ENCODE results near the gene DNAJC4. TPM values are rescaled to one million over a fixed set of nuclear protein-coding genes. Genes with fewer than 3 reads are reported as not detected.

DNAJC4 gene
- total and polyA plus RNA-seq, 9 of the 15 experiments (the other 6 are each of a cell fraction or from before 2014, with no cell fraction given) = 4.0 to 32.6 (median 19.9) TPM

GRCh38 chr11:64210301-64211020 lies 19.9 kb upstream of the DNAJC4 start:
- FAIRE-seq (no peak), ATAC-seq (no peak), DNase-seq (ENCODE audit: extremely low read depth in 1 of 4, low spot score in 3 of 4) (no peak)
- Histone ChIP-seq H3K4me1 (replicated peaks in 1 of 2; ENCODE audit: control insufficient read depth in 2 of 2, insufficient read depth in 2 of 2, low read length in 2 of 2) (peaks cover 18 to 50% of the 10 kb centered on the region in 2 experiments), H3K4me3 (no peak overlapping the region), H4K20me1 (replicated peaks; ENCODE audit: control insufficient read depth, insufficient read depth, low read length) (no peaks in the 10 kb centered on the region), H3K9me3 (replicated peaks; ENCODE audit: control insufficient read depth, insufficient read depth, low read depth, low read length) (no peaks in the 10 kb centered on the region), H3K9ac (ENCODE audit: insufficient read depth in 1 of 2, low read depth in 2 of 2, low read length in 2 of 2) (peak overlapping the region in 1 of 2 experiments; percentile 41; a peak in 2 of 4 replicates), H3K27me3 (ENCODE audit: control insufficient read depth in 2 of 2, insufficient read depth in 2 of 2, low read length in 2 of 2) (no peaks in the 10 kb centered on the region), H3K79me2 (ENCODE audit: control insufficient read depth, insufficient read depth, low read length) (peaks cover 47% of the 10 kb centered on the region), H3K4me2 (ENCODE audit: insufficient read depth, low read length) (no peak overlapping the region), H3K27ac (ENCODE audit: extremely low read depth, low read depth, low read length) (no peak overlapping the region), H2AFZ (ENCODE audit: low read depth, low read length) (no peak overlapping the region), H3K36me3 (ENCODE audit: control insufficient read depth, insufficient read depth, low read length) (peaks cover 86% of the 10 kb centered on the region; the same call in 2 of the 3 replicates), H3K9me1 (ENCODE audit: control insufficient read depth, insufficient read depth, low read length) (peaks cover 8% of the 10 kb centered on the region)
- intact Hi-C loops (cut with micrococcal nuclease) = no loop called here
- BruUV-seq (replicated peaks) = no TSS peak
- ChIA-PET CTCF (ENCODE audit: low intra/inter-chr PET ratio) (no interaction called here), POLR2A (interaction anchor here (0.5 to 7.8 kb wide), 4 partner anchors 15 to 99 kb away, joined by 3 to 77 read pairs (median 4); partner anchors contain the start of genes NUDT22 and TRPT1)
- 97% methylated on average over 11 of the region's 24 CpGs for WGBS (ENCODE audit: insufficient coverage, low coverage, missing lambda C conversion rate)
- in situ Hi-C loops (cut with MboI) = no loop called here
- TF ChIP-seq BACH1 (tag; IDR thresholded peaks at IDR 0.05) = no peak
- TF ChIP-seq DNMT1 (IDR thresholded peaks at IDR 0.05) = no peak
- TF ChIP-seq RBFOX2 (IDR thresholded peaks at IDR 0.05; ENCODE audit: low read depth, low read length) = peak; percentile 73
- TF ChIP-seq ZHX1 (conservative IDR thresholded peaks at IDR 0.05; ENCODE audit: low read length) = no peak
- TF ChIP-seq HDAC8 (tag; IDR thresholded peaks at IDR 0.05) = no peak
- TF ChIP-seq CGGBP1 (CRISPR knock-in tag; IDR thresholded peaks at IDR 0.05) = no peak
- TF ChIP-seq RB1 (IDR thresholded peaks at IDR 0.05; ENCODE audit: low read depth) = no peak
- no peak for TF ChIP-seq KLF13 (tag; IDR thresholded peaks at IDR 0.05; ENCODE audit: borderline replicate concordance, low read depth)
- no peak for TF ChIP-seq TRIM24 (IDR thresholded peaks at IDR 0.05)
- TF ChIP-seq SUPT5H (IDR thresholded peaks at IDR 0.05) = 0 out of 2 replicates have a peak, but pooled peaks have one; percentile 42
- TF ChIP-seq NR4A1 (CRISPR knock-in tag; IDR thresholded peaks at IDR 0.05) = no peak
- no peak for TF ChIP-seq NR4A1 (tag; IDR thresholded peaks at IDR 0.05)
- peak; percentile 69 for TF ChIP-seq POLR2G (IDR thresholded peaks at IDR 0.05; ENCODE audit: low read depth, low read length)
- TF ChIP-seq ZBTB7A (IDR thresholded peaks at IDR 0.05; ENCODE audit: borderline replicate concordance, control insufficient read depth, low read depth, low read length) = 0 out of 2 replicates have a peak, but pooled peaks have one; percentile 13
- no peak for TF ChIP-seq ZBTB2 (IDR thresholded peaks at IDR 0.05)
- TF ChIP-seq, protein P1, sequence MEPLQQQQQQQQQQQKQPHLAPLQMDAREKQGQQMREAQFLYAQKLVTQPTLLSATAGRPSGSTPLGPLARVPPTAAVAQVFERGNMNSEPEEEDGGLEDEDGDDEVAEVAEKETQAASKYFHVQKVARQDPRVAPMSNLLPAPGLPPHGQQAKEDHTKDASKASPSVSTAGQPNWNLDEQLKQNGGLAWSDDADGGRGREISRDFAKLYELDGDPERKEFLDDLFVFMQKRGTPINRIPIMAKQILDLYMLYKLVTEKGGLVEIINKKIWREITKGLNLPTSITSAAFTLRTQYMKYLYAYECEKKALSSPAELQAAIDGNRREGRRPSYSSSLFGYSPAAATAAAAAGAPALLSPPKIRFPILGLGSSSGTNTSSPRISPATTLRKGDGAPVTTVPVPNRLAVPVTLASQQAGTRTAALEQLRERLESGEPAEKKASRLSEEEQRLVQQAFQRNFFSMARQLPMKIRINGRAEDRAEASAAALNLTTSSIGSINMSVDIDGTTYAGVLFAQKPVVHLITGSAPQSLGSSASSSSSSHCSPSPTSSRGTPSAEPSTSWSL (CRISPR knock-in tag; IDR thresholded peaks at IDR 0.05; ENCODE audit: borderline replicate concordance) = no peak
- no peak for TF ChIP-seq SMAD1 (IDR thresholded peaks at IDR 0.05; ENCODE audit: low read depth, low read length, partially characterized antibody)
